ENCODE data around the gene TMEM156.

DNA sequence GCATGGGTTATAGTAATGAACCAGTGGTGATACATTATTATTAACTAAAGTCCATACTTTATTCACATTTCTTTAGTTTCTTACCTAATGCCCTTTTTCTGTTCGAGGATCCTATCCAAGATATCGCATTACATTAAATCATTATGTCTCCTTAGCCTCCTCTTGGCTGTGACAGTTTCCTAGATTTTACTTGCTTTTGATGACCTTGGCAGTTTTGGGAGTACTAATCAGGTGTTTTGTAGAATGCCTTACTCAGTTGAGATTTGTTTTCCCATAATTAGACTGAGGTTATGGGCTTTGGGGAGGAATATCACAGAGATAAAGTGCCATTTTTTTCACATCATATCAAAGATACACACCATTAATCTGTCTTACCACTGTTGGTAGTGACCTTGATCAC lies 34.8 kb upstream of the TMEM156 start:
- TF ChIP-seq EP300 (IDR thresholded peaks at IDR 0.05; ENCODE audit: borderline replicate concordance in 1 of 2, low read depth in 1 of 2, low read length in 1 of 2): no peak
- no peak for TF ChIP-seq POLR2AphosphoS5 (IDR thresholded peaks at IDR 0.05; ENCODE audit: low read depth, low read length)
- no peak for TF ChIP-seq EZH2phosphoT487 (IDR thresholded peaks at IDR 0.05; ENCODE audit: borderline replicate concordance, low read depth)
- TF ChIP-seq TCF12 (IDR thresholded peaks at IDR 0.05): no peak
- TF ChIP-seq GABPA (IDR thresholded peaks at IDR 0.05; ENCODE audit: low read depth): no peak
- TF ChIP-seq, protein P1, sequence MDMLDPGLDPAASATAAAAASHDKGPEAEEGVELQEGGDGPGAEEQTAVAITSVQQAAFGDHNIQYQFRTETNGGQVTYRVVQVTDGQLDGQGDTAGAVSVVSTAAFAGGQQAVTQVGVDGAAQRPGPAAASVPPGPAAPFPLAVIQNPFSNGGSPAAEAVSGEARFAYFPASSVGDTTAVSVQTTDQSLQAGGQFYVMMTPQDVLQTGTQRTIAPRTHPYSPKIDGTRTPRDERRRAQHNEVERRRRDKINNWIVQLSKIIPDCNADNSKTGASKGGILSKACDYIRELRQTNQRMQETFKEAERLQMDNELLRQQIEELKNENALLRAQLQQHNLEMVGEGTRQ (IDR thresholded peaks at IDR 0.05; ENCODE audit: borderline replicate concordance, low read depth, low read length): no peak
- no peak for TF ChIP-seq RFX5 (IDR thresholded peaks at IDR 0.05; ENCODE audit: low read length)
